ENCODE measurements around the gene HIF1AN.

The HIF1AN gene

GRCh38 chr10:100528123-100528886 is 7.4 kb upstream of the HIF1AN start:
- DNase-seq (ENCODE audit: insufficient read length, low spot score) (no peak), FAIRE-seq (no peak)
- TF ChIP-seq CTCF (IDR thresholded peaks at IDR 0.05; ENCODE audit: insufficient read depth, missing control alignments) = no peak

- TF ChIP-seq CTCF (IDR thresholded peaks at IDR 0.05; ENCODE audit: insufficient read depth, missing control alignments) = no peak
- no peak for FAIRE-seq
Observed at GRCh38 chr10:100528921-100529474, 6.7 kb upstream of the HIF1AN start.

GRCh38 chr10:100529475-100530298 is 6.1 kb upstream of the HIF1AN start, which contains the start of gene NDUFB8:
NDUFB8 (minus strand) TSS chr10:100529871; CDS start chr10:100529851, 20 bp downstream.
- DNase-seq (ENCODE audit: insufficient read length, low spot score) (peak; percentile 77), FAIRE-seq (no peak)
- no peak for TF ChIP-seq CTCF (IDR thresholded peaks at IDR 0.05; ENCODE audit: insufficient read depth, missing control alignments)

More at GRCh38 chr10:100528921-100529474, 6.7 kb upstream of the HIF1AN start:
- DNase-seq (ENCODE audit: insufficient read length, low spot score) = no peak

- DNase-seq (ENCODE audit: insufficient read length, low spot score) (no peak), FAIRE-seq (no peak)
- TF ChIP-seq CTCF (IDR thresholded peaks at IDR 0.05; ENCODE audit: insufficient read depth, missing control alignments) = no peak
Observed at GRCh38 chr10:100531761-100532160, 4.0 kb upstream of the HIF1AN start.

- no peak for TF ChIP-seq CTCF (IDR thresholded peaks at IDR 0.05; ENCODE audit: insufficient read depth, missing control alignments)
- no peak for DNase-seq (ENCODE audit: insufficient read length, low spot score)
- FAIRE-seq = no peak
Observed at GRCh38 chr10:100534726-100535125, 1.0 kb upstream of the HIF1AN start.

- no peak for FAIRE-seq
- no peak for TF ChIP-seq CTCF (IDR thresholded peaks at IDR 0.05; ENCODE audit: insufficient read depth, missing control alignments)
Observed at GRCh38 chr10:100535338-100535714, 417 bp upstream of the HIF1AN start.

More at GRCh38 chr10:100535338-100535714, 417 bp upstream of the HIF1AN start:
- no peak for DNase-seq (ENCODE audit: insufficient read length, low spot score)

All from D721Med (cell line).